KMS-11 (cell line): ENCODE measurements around the gene DDX1.

Experiments used
- H2AFZ ChIP-seq: fragments of 200-600 bp; sonication (generic); 2 replicates; pipeline ENCODE4 v1.6.1; 2016; ENCODE audit warnings: antibody characterized with exemption, mixed run types, low read depth
- H3K27ac ChIP-seq: fragments of 200-600 bp; sonication (generic); 2 replicates; pipeline ENCODE4 v1.6.1; 2016; ENCODE audit warnings: mild to moderate bottlenecking, mixed run types
- H3K27me3 ChIP-seq: fragments of 200-600 bp; sonication (generic); 2 replicates; pipeline ENCODE4 v1.6.1; 2017; ENCODE audit warnings: mild to moderate bottlenecking, low read depth, mixed run types, moderate library complexity; ENCODE audit not compliant: insufficient read depth
- H3K36me3 ChIP-seq: fragments of 200-600 bp; sonication (generic); 2 replicates; pipeline ENCODE4 v1.6.1; 2017; ENCODE audit warnings: mild to moderate bottlenecking, mixed run types; ENCODE audit not compliant: insufficient read depth
- H3K4me1 ChIP-seq: fragments of 200-600 bp; sonication (generic); 2 replicates; pipeline ENCODE4 v1.6.1; 2016; ENCODE audit warnings: mild to moderate bottlenecking, low read depth, mixed run types; ENCODE audit not compliant: poor library complexity, severe bottlenecking
- H3K4me2 ChIP-seq: fragments of 200-600 bp; sonication (generic); 2 replicates; pipeline ENCODE4 v1.7.0; 2016; ENCODE audit warnings: mild to moderate bottlenecking, mixed run types
- H3K4me3 ChIP-seq: fragments of 200-600 bp; sonication (generic); IDR thresholded peaks from 2 replicates; pipeline ENCODE4 v1.6.1; 2017; ENCODE audit warnings: low read depth, low read length, mixed read lengths; ENCODE audit not compliant: insufficient read depth
- H3K79me2 ChIP-seq: fragments of 200-600 bp; sonication (generic); 2 replicates; pipeline ENCODE4 v1.6.1; 2016; ENCODE audit warnings: low read depth, mixed run types; ENCODE audit not compliant: insufficient read depth
- H3K9ac ChIP-seq: fragments of 200-600 bp; sonication (generic); 2 replicates; pipeline ENCODE4 v1.6.1; 2016; ENCODE audit warnings: mild to moderate bottlenecking, mixed run types
- H4K20me1 ChIP-seq: fragments of 200-600 bp; sonication (generic); 2 replicates; pipeline ENCODE4 v1.6.1; 2016; ENCODE audit warnings: mild to moderate bottlenecking, mixed run types; ENCODE audit not compliant: insufficient read depth
- TF ChIP-seq, protein P1 (sequence below): fragments of 200-600 bp; sonication (generic); conservative IDR thresholded peaks from 2 replicates; pipeline ENCODE4 v1.6.1; 2017; ENCODE audit warnings: low read depth, mild to moderate bottlenecking, antibody characterized with exemption, low read length, moderate library complexity, mixed read lengths

The DDX1 gene

GRCh38 chr2:15645300-15645699, 53.6 kb downstream of the DDX1 start:
- Histone ChIP-seq H3K27me3 (no peaks in the 10 kb centered on the region), H4K20me1 (no peaks in the 10 kb centered on the region), H3K4me3 (no peak overlapping the region), H3K36me3 (no peaks in the 10 kb centered on the region), H3K79me2 (no peaks in the 10 kb centered on the region), H3K9ac (no peak overlapping the region), H3K4me1 (no peaks in the 10 kb centered on the region), H2AFZ (no peak overlapping the region), H3K4me2 (no peak overlapping the region), H3K27ac (no peak overlapping the region)
- TF ChIP-seq, protein P1, sequence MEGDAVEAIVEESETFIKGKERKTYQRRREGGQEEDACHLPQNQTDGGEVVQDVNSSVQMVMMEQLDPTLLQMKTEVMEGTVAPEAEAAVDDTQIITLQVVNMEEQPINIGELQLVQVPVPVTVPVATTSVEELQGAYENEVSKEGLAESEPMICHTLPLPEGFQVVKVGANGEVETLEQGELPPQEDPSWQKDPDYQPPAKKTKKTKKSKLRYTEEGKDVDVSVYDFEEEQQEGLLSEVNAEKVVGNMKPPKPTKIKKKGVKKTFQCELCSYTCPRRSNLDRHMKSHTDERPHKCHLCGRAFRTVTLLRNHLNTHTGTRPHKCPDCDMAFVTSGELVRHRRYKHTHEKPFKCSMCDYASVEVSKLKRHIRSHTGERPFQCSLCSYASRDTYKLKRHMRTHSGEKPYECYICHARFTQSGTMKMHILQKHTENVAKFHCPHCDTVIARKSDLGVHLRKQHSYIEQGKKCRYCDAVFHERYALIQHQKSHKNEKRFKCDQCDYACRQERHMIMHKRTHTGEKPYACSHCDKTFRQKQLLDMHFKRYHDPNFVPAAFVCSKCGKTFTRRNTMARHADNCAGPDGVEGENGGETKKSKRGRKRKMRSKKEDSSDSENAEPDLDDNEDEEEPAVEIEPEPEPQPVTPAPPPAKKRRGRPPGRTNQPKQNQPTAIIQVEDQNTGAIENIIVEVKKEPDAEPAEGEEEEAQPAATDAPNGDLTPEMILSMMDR: no peak

DNA sequence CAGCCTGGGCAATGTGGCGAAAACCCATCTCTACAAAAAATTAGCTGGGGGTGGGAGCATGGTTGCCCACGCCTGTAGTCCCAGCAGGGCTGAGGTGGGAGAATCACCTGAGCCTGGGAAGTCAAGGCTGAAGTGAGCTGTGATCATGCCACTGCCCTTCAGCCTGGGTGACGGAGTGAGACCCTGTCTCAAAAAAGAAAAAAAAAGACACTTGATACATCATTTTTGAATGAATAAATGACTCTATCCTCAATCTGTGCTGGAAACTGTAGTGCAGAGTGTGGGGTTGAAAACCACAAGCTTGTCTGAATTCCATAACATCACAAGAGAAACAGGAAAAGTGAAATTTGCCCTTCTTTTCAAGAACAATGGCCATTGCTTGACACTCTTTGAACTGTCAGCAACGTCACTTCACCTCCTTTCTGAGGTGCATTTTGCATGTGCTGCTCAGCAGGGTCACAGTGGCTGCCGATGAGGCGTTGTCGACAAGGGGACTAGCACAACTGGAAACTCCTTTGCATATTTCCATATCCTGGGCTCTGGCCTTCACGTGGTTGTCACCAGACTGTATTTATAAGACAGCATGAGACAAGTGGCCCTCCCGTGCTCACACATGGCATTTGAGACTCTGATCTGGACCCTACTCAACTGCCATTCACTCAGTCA, 54.2 kb downstream of the DDX1 start:
- H3K4me2 ChIP-seq: no peak overlapping the region
- H2AFZ ChIP-seq: no peak overlapping the region
- no peaks in the 10 kb centered on the region for H3K79me2 ChIP-seq
- no peaks in the 10 kb centered on the region for H3K36me3 ChIP-seq
- TF ChIP-seq, protein P1: no peak
- no peaks in the 10 kb centered on the region for H3K4me1 ChIP-seq
- H3K4me3 ChIP-seq: no peak overlapping the region
- no peak overlapping the region for H3K27ac ChIP-seq
- no peaks in the 10 kb centered on the region for H4K20me1 ChIP-seq
- H3K9ac ChIP-seq: no peak overlapping the region
- H3K27me3 ChIP-seq: no peaks in the 10 kb centered on the region

GRCh38 chr2:15646661-15647060, 55.0 kb downstream of the DDX1 start:
- no peak overlapping the region for H3K9ac ChIP-seq
- no peaks in the 10 kb centered on the region for H3K4me1 ChIP-seq
- H3K4me2 ChIP-seq: no peak overlapping the region
- TF ChIP-seq, protein P1: no peak
- H3K27me3 ChIP-seq: no peaks in the 10 kb centered on the region
- H3K36me3 ChIP-seq: no peaks in the 10 kb centered on the region
- no peaks in the 10 kb centered on the region for H4K20me1 ChIP-seq
- H3K4me3 ChIP-seq: no peak overlapping the region
- H3K79me2 ChIP-seq: no peaks in the 10 kb centered on the region
- no peak overlapping the region for H3K27ac ChIP-seq
- no peak overlapping the region for H2AFZ ChIP-seq

DNA sequence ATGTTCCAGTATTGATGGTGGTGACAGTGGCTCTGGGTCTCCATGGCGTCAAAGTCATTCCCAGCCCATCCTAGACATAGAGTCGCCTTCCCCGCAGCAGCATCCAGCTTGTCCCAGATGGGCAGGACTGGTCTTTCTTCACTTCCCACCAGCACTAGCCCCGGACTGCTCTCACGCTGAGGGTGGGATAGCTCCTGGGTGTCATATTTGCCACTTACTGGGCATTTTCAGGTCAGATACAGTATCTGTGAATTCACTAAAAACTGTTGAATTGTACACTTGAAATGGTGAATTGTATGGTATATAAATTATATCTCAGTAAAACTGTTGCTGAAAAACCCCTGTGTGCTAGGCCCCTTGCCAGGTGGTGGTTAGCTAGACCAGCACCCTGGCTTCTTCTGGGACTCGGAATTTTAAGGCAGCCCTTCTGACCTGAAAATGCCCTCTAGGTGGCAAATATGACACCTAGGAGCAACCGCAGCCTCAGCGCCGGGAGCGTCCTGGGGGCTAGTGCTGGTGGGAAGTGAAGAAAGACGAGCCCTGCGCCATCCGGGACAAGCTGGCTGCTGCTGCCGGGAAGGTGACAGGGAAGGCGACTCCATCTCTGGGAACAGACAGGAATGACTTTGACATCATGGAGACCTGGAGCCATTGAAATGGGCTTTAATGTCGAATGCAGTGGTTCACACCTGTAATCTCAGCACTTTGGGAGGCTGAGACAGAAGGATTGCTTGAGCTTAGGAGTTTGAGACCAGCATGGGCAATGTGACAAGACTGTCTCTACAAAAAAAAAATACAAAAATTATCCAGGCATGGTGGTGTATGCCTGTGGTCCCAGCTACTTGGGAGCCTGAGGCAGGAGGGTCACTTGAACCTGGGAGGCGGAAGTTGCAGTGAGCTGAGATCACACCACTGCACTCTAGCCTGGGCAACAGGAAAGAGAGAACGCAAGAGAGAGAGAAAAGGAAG, 56.2 kb downstream of the DDX1 start:
- TF ChIP-seq, protein P1: no peak
- Histone ChIP-seq H3K36me3 (no peaks in the 10 kb centered on the region), H3K27ac (no peak overlapping the region), H3K4me2 (no peak overlapping the region), H3K9ac (no peak overlapping the region), H2AFZ (no peak overlapping the region), H3K4me3 (no peak overlapping the region), H3K4me1 (no peaks in the 10 kb centered on the region), H3K79me2 (no peaks in the 10 kb centered on the region), H3K27me3 (no peaks in the 10 kb centered on the region), H4K20me1 (no peaks in the 10 kb centered on the region)
